SU-DHL-6 (cell line): Measurements from ENCODE around the gene CCDC167.

Experiments used
- CTCF ChIP-seq: fragments of 200-600 bp; sonication (generic); IDR thresholded peaks from one replicate; pipeline ENCODE4 v1.5.1; 2017; ENCODE audit warnings: antibody characterized with exemption, mild to moderate bottlenecking, low read length, moderate library complexity; ENCODE audit not compliant: insufficient read depth, poor library complexity, severe bottlenecking
- EZH2phosphoT487 ChIP-seq: fragments of 200-600 bp; sonication (generic), shearing (Covaris generic); conservative IDR thresholded peaks from 2 replicates; pipeline ENCODE4 v1.6.1; 2018; ENCODE audit warnings: mild to moderate bottlenecking, antibody characterized with exemption, low read length, moderate library complexity, mixed read lengths

- TF ChIP-seq CTCF, result no peak
- no peak for TF ChIP-seq EZH2phosphoT487
Measured at GRCh38 chr6:37540390-37540789, 40.7 kb upstream of the CCDC167 start.
